Esophagus squamous epithelium (tissue), 4 donors: ENCODE data around the gene DAB2IP.

ENCODE experiments used
- CTCF ChIP-seq, 6 experiments: fragments of 450-650 bp in 4 of 6; fragments of 200-600 bp in 2 of 6; sonication (generic) in 2 of 6; IDR thresholded peaks; one replicate each; pipeline ENCODE4 v1.5.1; 2016 to 2019; ENCODE audit warnings: antibody characterized with exemption in 6 of 6, mild to moderate bottlenecking in 4 of 6, moderate library complexity in 4 of 6
- POLR2A ChIP-seq, 4 donors: fragments of 450-650 bp; IDR thresholded peaks; one replicate each; pipeline ENCODE4 v1.6.1; 2017; ENCODE audit warnings: antibody characterized with exemption in 4 of 4, mild to moderate bottlenecking in 4 of 4, moderate library complexity in 3 of 4

- TF ChIP-seq CTCF (IDR thresholded peaks at IDR 0.05) = no peak
- TF ChIP-seq POLR2A (IDR thresholded peaks at IDR 0.05) = no peak
Measured at GRCh38 chr9:121738411-121738810, 87.0 kb downstream of the DAB2IP start.
